SK-N-SH (cell line): ENCODE results near the gene SKOR2. TPM values are rescaled to one million over a fixed set of nuclear protein-coding genes. Genes with fewer than 3 reads are reported as not detected.

ENCODE experiments used
- CTCF ChIA-PET: fragments of 300-600, 350-600 bp; formaldehyde crosslinking; extraction: SDS; loops from one replicate; lab custom pipeline; 2021; lab: Yijun Ruan, JAX
- POLR2A ChIA-PET: fragments of 350-600 bp; sonication (Branson Sonifier 250); formaldehyde crosslinking; extraction: SDS; loops from one replicate; lab custom pipeline; 2020; ENCODE audit warnings: antibody characterized with exemption, inconsistent platforms; lab: Yijun Ruan, JAX
- DNase-seq: peaks from one replicate; pipeline ENCODE4 v3.0.0; 2012
- H2AFZ ChIP-seq: fragments of 200-600 bp; sonication (generic); 2 replicates; pipeline ENCODE4 v1.8.1; 2016; ENCODE audit warnings: antibody characterized with exemption, mild to moderate bottlenecking, low read depth
- H3F3A ChIP-seq: fragments of 200-600 bp; sonication (generic); replicated peaks from 2 replicates; pipeline ENCODE3; 2016; ENCODE audit warnings: antibody characterized with exemption, mild to moderate bottlenecking; ENCODE audit not compliant: insufficient read depth
- H3K27ac ChIP-seq, 2 experiments: fragments of 200-500 bp in 1 of 2; fragments of 200-600 bp in 1 of 2; sonication (Bioruptor generic) in 1 of 2; sonication (generic), shearing (Covaris generic) in 1 of 2; 2 replicates each; pipeline versions ENCODE4 v1.5.1 to v1.6.1; 2014 to 2016; ENCODE audit warnings: low read depth in 2 of 2, inconsistent platforms in 1 of 2, low read length in 1 of 2, mild to moderate bottlenecking in 1 of 2, mixed read lengths in 1 of 2
- H3K27me3 ChIP-seq: fragments of 200-600 bp; sonication (generic), shearing (Covaris generic); 2 replicates; pipeline ENCODE4 v1.6.1; 2016; ENCODE audit warnings: mixed run types; ENCODE audit not compliant: insufficient read depth
- H3K36me3 ChIP-seq, 2 experiments: fragments of 200-500 bp in 1 of 2; fragments of 200-600 bp in 1 of 2; sonication (Bioruptor generic) in 1 of 2; sonication (generic) in 1 of 2; replicated peaks in 1 of 2; 2 replicates each; pipeline versions ENCODE3 to v1.5.1; 2014 to 2016; ENCODE audit warnings: low read length in 1 of 2, mild to moderate bottlenecking in 1 of 2; ENCODE audit not compliant: insufficient read depth in 2 of 2, control insufficient read depth in 1 of 2
- H3K4me1 ChIP-seq, 2 experiments: fragments of 200-500 bp in 1 of 2; fragments of 200-600 bp in 1 of 2; sonication (Bioruptor generic) in 1 of 2; sonication (generic), shearing (Covaris generic) in 1 of 2; 2 replicates each; pipeline versions ENCODE4 v1.5.1 to v1.6.1; 2014 to 2016; ENCODE audit warnings: low read depth in 1 of 2, low read length in 1 of 2, mixed run types in 1 of 2; ENCODE audit not compliant: insufficient read depth in 2 of 2, control insufficient read depth in 1 of 2
- H3K4me2 ChIP-seq: fragments of 200-600 bp; sonication (generic), shearing (Covaris generic); 2 replicates; pipeline ENCODE4 v1.6.1; 2017; ENCODE audit warnings: mixed run types
- H3K4me3 ChIP-seq, 2 experiments: fragments of 200-500 bp in 1 of 2; fragments of 200-600 bp in 1 of 2; sonication (Bioruptor generic) in 1 of 2; sonication (generic), shearing (Covaris generic) in 1 of 2; 2 replicates each; pipeline versions ENCODE4 v1.5.1 to v1.8.1; 2014 to 2016; ENCODE audit warnings: low read depth in 2 of 2, inconsistent platforms in 1 of 2, low read length in 1 of 2, mild to moderate bottlenecking in 1 of 2, mixed read lengths in 1 of 2, moderate library complexity in 1 of 2
- H3K79me2 ChIP-seq: fragments of 200-600 bp; sonication (generic); 2 replicates; pipeline ENCODE4 v1.8.1; 2017; ENCODE audit warnings: mild to moderate bottlenecking; ENCODE audit not compliant: insufficient read depth
- H3K9ac ChIP-seq: fragments of 200-600 bp; sonication (generic); 2 replicates; pipeline ENCODE4 v1.6.1; 2017; ENCODE audit warnings: mixed run types
- H3K9me2 ChIP-seq: fragments of 200-600 bp; sonication (generic); 2 replicates; pipeline ENCODE4 v1.6.1; 2017; ENCODE audit warnings: mixed run types
- H3K9me3 ChIP-seq: fragments of 200-600 bp; sonication (generic); 2 replicates; pipeline ENCODE4 v1.6.1; 2017; ENCODE audit warnings: mixed run types, mild to moderate bottlenecking, moderate library complexity
- H4K20me1 ChIP-seq: fragments of 200-600 bp; sonication (generic); 2 replicates; pipeline ENCODE4 v1.6.1; 2017; ENCODE audit warnings: mild to moderate bottlenecking, mixed run types; ENCODE audit not compliant: insufficient read depth
- CHD2 ChIP-seq: fragments of 150-350 bp; IDR thresholded peaks from 2 replicates; pipeline ENCODE4 v1.6.1; 2018; ENCODE audit warnings: low read length; ENCODE audit not compliant: partially characterized antibody
- CTCF ChIP-seq: fragments of 200-600 bp; sonication (generic); IDR thresholded peaks from 2 replicates; pipeline ENCODE4 v1.6.1; 2017; ENCODE audit warnings: antibody characterized with exemption, mild to moderate bottlenecking, moderate library complexity
- EP300 ChIP-seq, 2 experiments: IDR thresholded peaks; 2 replicates each; pipeline versions ENCODE4 v1.4.0 to v1.6.1; 2012; ENCODE audit warnings: borderline replicate concordance in 1 of 2, low read depth in 1 of 2, low read length in 1 of 2
- EZH2phosphoT487 ChIP-seq: fragments of 200-600 bp; sonication (generic); IDR thresholded peaks from 2 replicates; pipeline ENCODE4 v1.6.1; 2017; ENCODE audit warnings: low read depth, mixed run types, mild to moderate bottlenecking, antibody characterized with exemption, moderate library complexity, borderline replicate concordance
- FOXJ3 ChIP-seq: sonication (generic); formaldehyde crosslinking; IDR thresholded peaks from 2 replicates; pipeline ENCODE4 v1.5.1; 2020; ENCODE audit warnings: mild to moderate bottlenecking, missing genetic modification reagents
- FOXM1 ChIP-seq: IDR thresholded peaks from 2 replicates; pipeline ENCODE4 v1.4.0; 2012; ENCODE audit warnings: low read depth, mild to moderate bottlenecking
- IRF3 ChIP-seq: fragments of 150-350 bp; IDR thresholded peaks from 2 replicates; pipeline ENCODE4 v1.6.1; 2016; ENCODE audit warnings: mild to moderate bottlenecking, low read depth, low read length
- MEF2A ChIP-seq: IDR thresholded peaks from 2 replicates; pipeline ENCODE4 v1.4.0; 2012; ENCODE audit warnings: low read depth, borderline replicate concordance
- PBX3 ChIP-seq: IDR thresholded peaks from 2 replicates; pipeline ENCODE4; 2012
- RAD21 ChIP-seq: IDR thresholded peaks from 2 replicates; pipeline ENCODE4 v1.6.1; 2012; ENCODE audit warnings: mild to moderate bottlenecking, low read length
- RCOR1 ChIP-seq: fragments of 150-350 bp; IDR thresholded peaks from 2 replicates; pipeline ENCODE4 v1.6.1; 2017; ENCODE audit warnings: antibody characterized with exemption, low read length
- RFX5 ChIP-seq: IDR thresholded peaks from 2 replicates; pipeline ENCODE4 v1.6.1; 2012; ENCODE audit warnings: mild to moderate bottlenecking, improper control_type of control experiment, low read length
- RXRA ChIP-seq: IDR thresholded peaks from 2 replicates; pipeline ENCODE4 v1.4.0; 2012; ENCODE audit warnings: low read depth, mild to moderate bottlenecking, borderline replicate concordance
- TAF1 ChIP-seq: IDR thresholded peaks from 2 replicates; pipeline ENCODE4 v1.6.1; 2012; ENCODE audit warnings: low read depth, mild to moderate bottlenecking, low read length, moderate library complexity, borderline replicate concordance
- TEAD4 ChIP-seq: IDR thresholded peaks from 2 replicates; pipeline ENCODE4 v1.4.0; 2012; ENCODE audit warnings: mild to moderate bottlenecking, borderline replicate concordance; ENCODE audit not compliant: insufficient read depth
- USF1 ChIP-seq: IDR thresholded peaks from 2 replicates; pipeline ENCODE4 v1.4.0; 2012; ENCODE audit warnings: low read depth, borderline replicate concordance
- YY1 ChIP-seq: IDR thresholded peaks from 2 replicates; pipeline ENCODE4 v1.4.0; 2012; ENCODE audit warnings: low read depth, mild to moderate bottlenecking
- ZBTB33 ChIP-seq: IDR thresholded peaks from 2 replicates; pipeline ENCODE4 v1.4.0; 2012; ENCODE audit warnings: low read depth, borderline replicate concordance
- WGBS: methylation state at CpG from one replicate; pipeline ENCODE4 v1.1.6; 2017; ENCODE audit warnings: low lambda C conversion rate; 5-methylcytosine and 5-hydroxymethylcytosine counted together
- polyA plus RNA-seq, 3 experiments: library from polyadenylated mRNA; depleted of rRNA; stranded (reverse); fragments of >200 nt; gene quantifications; 2 replicates each; pipeline ENCODE4 v1.2.3, GENCODE V29; 2012

The SKOR2 gene
- polyA plus RNA-seq, 1 of the 3 experiments (the other 2 are of a cell fraction): not detected

GRCh38 chr18:47175283-47175897, 76.1 kb downstream of the SKOR2 start:
- peak overlapping the region; percentile 82 to 85 for H3K27ac ChIP-seq
- peaks cover 0 to 4% of the 10 kb centered on the region in 2 experiments; a peak in 2 of 4 replicates for H3K4me1 ChIP-seq
- POLR2A ChIA-PET: no interaction called here
- no peak for DNase-seq
- H3K79me2 ChIP-seq: peaks cover 58% of the 10 kb centered on the region
- H3K9me3 ChIP-seq: no peaks in the 10 kb centered on the region
- peak overlapping the region; percentile 99 for H3K9ac ChIP-seq
- peak overlapping the region; percentile 96 for H2AFZ ChIP-seq
- peaks cover 0 to 11% of the 10 kb centered on the region in 2 experiments for H3K36me3 ChIP-seq
- H4K20me1 ChIP-seq: peaks cover 23% of the 10 kb centered on the region
- no peaks in the 10 kb centered on the region for H3K27me3 ChIP-seq
- H3K9me2 ChIP-seq: no peaks in the 10 kb centered on the region
- H3K4me2 ChIP-seq: peak overlapping the region; percentile 91
- H3K4me3 ChIP-seq: peak overlapping the region; percentile 76 to 100
- H3F3A ChIP-seq: no peaks in the 10 kb centered on the region
- 6% methylated on average over 24 of the region's 24 CpGs for WGBS
- CTCF ChIA-PET: interaction anchor here (0.8 to 1.9 kb wide), 2 partner anchors 11 to 29 kb away, joined by 3 to 8 read pairs; no protein-coding TSS in a partner anchor
- TF ChIP-seq RXRA (no peak), CTCF (no peak), FOXJ3 (no peak), TEAD4 (no peak), MEF2A (no peak), YY1 (no peak), EZH2phosphoT487 (no peak), FOXM1 (no peak), EP300 (IDR thresholded peaks at IDR 0.05; ENCODE audit: borderline replicate concordance in 1 of 2, low read depth in 1 of 2, low read length in 1 of 2) (no peak), TAF1 (no peak), RFX5 (no peak), USF1 (no peak), PBX3 (no peak), IRF3 (no peak), ZBTB33 (no peak), RCOR1 (no peak), CHD2 (no peak), RAD21 (no peak)
